Endometrium (tissue), 2 donors: ENCODE results near the gene HERC2.
A peak's percentile ranks its signal among the peaks of the same experiment; 100 is the strongest.
"Not testable (repeated sequence)": the region's sequence is repeated elsewhere in the genome, so short reads cannot be mapped to it uniquely, and the experiment has no call there.

ENCODE experiments used
- FAIRE-seq: peaks from 2 replicates; lab custom pipeline; 2012; peaks lifted over from hg19 to GRCh38; lab: Jason Lieb, UNC
- donor health status: control.
- donor health status: control.

The HERC2 gene

GRCh38 chr15:28182216-28182615, 139.8 kb downstream of the HERC2 start:
- FAIRE-seq, result no peak

GRCh38 chr15:28181366-28181765, 140.6 kb downstream of the HERC2 start:
- no peak for FAIRE-seq

- no peak for FAIRE-seq
These were observed 142.7 kb downstream of the HERC2 start for GRCh38 chr15:28179270-28179669.

GRCh38 chr15:28178727-28179126, 143.3 kb downstream of the HERC2 start:
- no peak for FAIRE-seq

GRCh38 chr15:28178290-28178689, 143.7 kb downstream of the HERC2 start:
- FAIRE-seq, result no peak

- no peak for FAIRE-seq
These were observed 152.6 kb downstream of the HERC2 start for GRCh38 chr15:28169366-28169765.

- not testable (repeated sequence) for FAIRE-seq
These were observed 153.4 kb downstream of the HERC2 start for GRCh38 chr15:28168405-28169121.

- no peak for FAIRE-seq
These were observed 154.9 kb downstream of the HERC2 start for GRCh38 chr15:28167042-28167441.

- FAIRE-seq, result no peak
These were observed 156.2 kb downstream of the HERC2 start for GRCh38 chr15:28165791-28166190.

- FAIRE-seq, result no peak
These were observed 157.1 kb downstream of the HERC2 start for GRCh38 chr15:28164876-28165275.

GRCh38 chr15:28154283-28154682, 167.7 kb downstream of the HERC2 start:
- FAIRE-seq, result no peak

GRCh38 chr15:28153492-28154119, 168.4 kb downstream of the HERC2 start:
- FAIRE-seq, result no peak

- not testable (repeated sequence) for FAIRE-seq
These were observed 169.4 kb downstream of the HERC2 start for GRCh38 chr15:28152538-28152923.

GRCh38 chr15:28151864-28152537, 170.0 kb downstream of the HERC2 start:
- FAIRE-seq, result not testable (repeated sequence)

GRCh38 chr15:28147801-28148200, 174.2 kb downstream of the HERC2 start:
- FAIRE-seq, result peak; percentile 92

GRCh38 chr15:28145419-28145818, 176.6 kb downstream of the HERC2 start:
- FAIRE-seq, result not testable (repeated sequence)

- no peak for FAIRE-seq
These were observed 181.9 kb downstream of the HERC2 start for GRCh38 chr15:28140062-28140461.

GRCh38 chr15:28137408-28138039, 184.5 kb downstream of the HERC2 start:
- FAIRE-seq, result not testable (repeated sequence)

- not testable (repeated sequence) for FAIRE-seq
These were observed 185.6 kb downstream of the HERC2 start for GRCh38 chr15:28136236-28136904.

GRCh38 chr15:28133281-28133680, 188.7 kb downstream of the HERC2 start:
- no peak for FAIRE-seq

GRCh38 chr15:28132524-28133275, 189.3 kb downstream of the HERC2 start:
- FAIRE-seq, result no peak
